ENCODE data around the gene KLHL9. TPM values are rescaled to one million over a fixed set of nuclear protein-coding genes. Genes with fewer than 3 reads are reported as not detected.

Gene KLHL9
- total RNA-seq, 1 experiment from 2014 or later, result 0.06 TPM

- no peak for DNase-seq (ENCODE audit: low spot score)
Observed at GRCh38 chr9:21317956-21318923, 17.0 kb downstream of the KLHL9 start.

- DNase-seq (ENCODE audit: low spot score), result no peak
Observed at GRCh38 chr9:21316860-21317259, 18.3 kb downstream of the KLHL9 start.

GRCh38 chr9:21316032-21316842 lies 19.0 kb downstream of the KLHL9 start:
- no peak for DNase-seq (ENCODE audit: low spot score)

GRCh38 chr9:21314152-21314551 lies 21.1 kb downstream of the KLHL9 start:
- no peak for DNase-seq (ENCODE audit: low spot score)

- DNase-seq (ENCODE audit: low spot score), result no peak
Observed at GRCh38 chr9:21311889-21312288, 23.3 kb downstream of the KLHL9 start.

GRCh38 chr9:21305213-21305612 lies 30.0 kb downstream of the KLHL9 start, which contains the start of gene IFNA5:
TSS of gene IFNA5 (minus strand) at chr9:21305313. CDS start at chr9:21305256, 57 bp downstream.
- no peak for DNase-seq (ENCODE audit: low spot score)

GRCh38 chr9:21295992-21296391 lies 39.2 kb downstream of the KLHL9 start:
- no peak for DNase-seq (ENCODE audit: low spot score)

GRCh38 chr9:21294904-21295538 lies 40.2 kb downstream of the KLHL9 start:
- DNase-seq (ENCODE audit: low spot score), result no peak

- DNase-seq (ENCODE audit: low spot score), result no peak
Observed at GRCh38 chr9:21294364-21294774, 40.8 kb downstream of the KLHL9 start.

GRCh38 chr9:21289848-21290247 lies 45.4 kb downstream of the KLHL9 start:
- DNase-seq (ENCODE audit: low spot score), result no peak

GRCh38 chr9:21287280-21287679 lies 47.9 kb downstream of the KLHL9 start:
- DNase-seq (ENCODE audit: low spot score), result no peak

- no peak for DNase-seq (ENCODE audit: low spot score)
Observed at GRCh38 chr9:21286659-21287058, 48.5 kb downstream of the KLHL9 start.

- no peak for DNase-seq (ENCODE audit: low spot score)
Observed at GRCh38 chr9:21286099-21286498, 49.1 kb downstream of the KLHL9 start.

- no peak for DNase-seq (ENCODE audit: low spot score)
Observed at GRCh38 chr9:21281275-21281674, 53.9 kb downstream of the KLHL9 start.

Other genes with a start within 250 kb of the KLHL9 start
- not detected in 2 replicates for gene IFNW1, start 193.6 kb downstream of the KLHL9 start, total RNA-seq (2014; rRNA removed; shearing (Covaris generic))
- 0.15 TPM in 1 of 2 replicates, not detected in the other for gene IFNA21, start 168.7 kb downstream of the KLHL9 start, total RNA-seq (2014; rRNA removed; shearing (Covaris generic))
- gene IFNA4, start 147.8 kb downstream of the KLHL9 start, total RNA-seq (2014; rRNA removed; shearing (Covaris generic)), result 0.27 TPM in 1 of 2 replicates, not detected in the other
- gene IFNA7, start 133.2 kb downstream of the KLHL9 start, total RNA-seq (2014; rRNA removed; shearing (Covaris generic)), result not detected in 2 replicates
- not detected in 2 replicates for gene IFNA10, start 128.3 kb downstream of the KLHL9 start, total RNA-seq (2014; rRNA removed; shearing (Covaris generic))
- not detected in 2 replicates for gene IFNA16, start 118.1 kb downstream of the KLHL9 start, total RNA-seq (2014; rRNA removed; shearing (Covaris generic))
- gene IFNA17, start 107.2 kb downstream of the KLHL9 start, total RNA-seq (2014; rRNA removed; shearing (Covaris generic)), result not detected in 2 replicates
- 0.31 TPM in 1 of 2 replicates, not detected in the other for gene IFNA14, start 95.4 kb downstream of the KLHL9 start, total RNA-seq (2014; rRNA removed; shearing (Covaris generic))
- gene IFNA5, start 30.1 kb downstream of the KLHL9 start, total RNA-seq (2014; rRNA removed; shearing (Covaris generic)), result not detected in 2 replicates
- not detected in 2 replicates for gene IFNA6, start 15.5 kb upstream of the KLHL9 start, total RNA-seq (2014; rRNA removed; shearing (Covaris generic))
- not detected in 2 replicates for gene IFNA13, start 32.7 kb upstream of the KLHL9 start, total RNA-seq (2014; rRNA removed; shearing (Covaris generic))
- gene IFNA2, start 50.0 kb upstream of the KLHL9 start, total RNA-seq (2014; rRNA removed; shearing (Covaris generic)), result not detected in 2 replicates
- not detected in 2 replicates for gene IFNA8, start 73.7 kb upstream of the KLHL9 start, total RNA-seq (2014; rRNA removed; shearing (Covaris generic))
- not detected in 2 replicates for gene IFNA1, start 105.0 kb upstream of the KLHL9 start, total RNA-seq (2014; rRNA removed; shearing (Covaris generic))
- gene IFNE, start 146.9 kb upstream of the KLHL9 start, total RNA-seq (2014; rRNA removed; shearing (Covaris generic)), result not detected in 2 replicates

Data from H4 (cell line).